NCI-H2227 (cell line): ENCODE measurements around the gene GADD45A.
A peak's percentile ranks its signal among the peaks of the same experiment; 100 is the strongest.

Experiments
- DNase-seq: peaks from one replicate; lab custom pipeline; 2025; ENCODE audit not compliant: unreplicated experiment; lab: John Stamatoyannopoulos, UW

GADD45A gene

GRCh38 chr1:67688526-67689219 lies 3.7 kb downstream of the GADD45A start:
- no peak for DNase-seq

GRCh38 chr1:67689267-67690017 lies 4.4 kb downstream of the GADD45A start:
- no peak for DNase-seq

GRCh38 chr1:67690018-67690363 lies 5.0 kb downstream of the GADD45A start:
- no peak for DNase-seq

DNA sequence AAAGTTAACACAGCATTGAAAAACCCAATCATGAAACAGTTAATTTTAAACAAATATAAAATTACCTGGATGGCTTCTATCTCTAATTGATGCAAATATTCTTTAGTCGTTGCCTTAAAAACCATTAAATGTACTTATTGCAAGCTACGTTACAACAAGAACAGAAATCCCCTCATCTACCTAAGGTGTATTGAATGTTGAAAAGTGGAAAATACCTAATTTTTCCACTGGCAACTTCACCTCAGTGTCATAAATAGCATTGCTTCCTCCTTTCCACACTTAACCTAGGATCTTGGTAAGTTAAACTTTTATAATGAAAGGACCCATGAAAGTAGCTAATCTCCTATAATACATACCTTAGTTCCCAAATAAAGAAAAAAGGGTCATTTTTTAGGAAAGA lies 5.4 kb downstream of the GADD45A start:
- DNase-seq: no peak

GRCh38 chr1:67691712-67692111 lies 6.7 kb downstream of the GADD45A start:
- no peak for DNase-seq

GRCh38 chr1:67695963-67696362 lies 11.0 kb downstream of the GADD45A start:
- DNase-seq: no peak

GRCh38 chr1:67696708-67697107 lies 11.7 kb downstream of the GADD45A start:
- DNase-seq: no peak

- no peak for DNase-seq
These were observed 15.2 kb downstream of the GADD45A start for GRCh38 chr1:67700220-67700619.

DNA sequence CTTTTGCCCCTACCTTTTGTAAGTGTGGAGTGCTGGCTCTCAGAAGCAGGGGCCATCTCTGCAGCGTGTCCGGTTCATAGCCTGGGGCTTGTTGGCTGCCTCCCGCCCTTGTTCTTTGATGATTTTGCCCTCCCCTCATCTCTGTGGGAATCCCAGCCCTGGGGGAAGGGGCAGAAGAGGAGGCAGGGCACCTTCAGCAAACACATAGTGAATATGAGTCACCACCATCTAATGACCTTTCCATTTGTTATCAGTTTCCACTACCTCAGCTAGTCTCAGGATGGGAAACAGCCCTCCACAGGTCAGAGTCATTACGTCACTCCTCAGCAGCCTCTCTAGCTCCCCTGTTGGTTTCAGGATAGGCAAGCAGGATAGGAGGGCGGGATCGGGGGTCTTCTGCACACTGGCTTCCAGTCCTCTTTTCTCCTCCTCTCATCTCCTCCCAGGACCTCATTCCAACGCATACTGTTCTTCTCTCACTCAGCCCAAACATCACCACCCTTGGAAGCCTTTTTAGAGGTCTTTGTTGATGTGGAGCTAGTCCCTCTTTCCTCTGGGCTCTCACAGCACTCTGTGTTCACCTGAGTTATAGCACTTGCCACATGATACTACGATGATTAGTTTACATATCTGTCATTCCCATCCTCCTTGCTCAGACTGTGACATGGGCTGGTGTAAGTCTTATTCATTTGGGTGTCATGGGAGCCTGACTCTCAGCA lies 15.8 kb downstream of the GADD45A start:
- peak; percentile 5 for DNase-seq

GRCh38 chr1:67701876-67702275 lies 16.9 kb downstream of the GADD45A start:
- DNase-seq: no peak

GRCh38 chr1:67704351-67704750 lies 19.4 kb downstream of the GADD45A start:
- DNase-seq: no peak

DNA sequence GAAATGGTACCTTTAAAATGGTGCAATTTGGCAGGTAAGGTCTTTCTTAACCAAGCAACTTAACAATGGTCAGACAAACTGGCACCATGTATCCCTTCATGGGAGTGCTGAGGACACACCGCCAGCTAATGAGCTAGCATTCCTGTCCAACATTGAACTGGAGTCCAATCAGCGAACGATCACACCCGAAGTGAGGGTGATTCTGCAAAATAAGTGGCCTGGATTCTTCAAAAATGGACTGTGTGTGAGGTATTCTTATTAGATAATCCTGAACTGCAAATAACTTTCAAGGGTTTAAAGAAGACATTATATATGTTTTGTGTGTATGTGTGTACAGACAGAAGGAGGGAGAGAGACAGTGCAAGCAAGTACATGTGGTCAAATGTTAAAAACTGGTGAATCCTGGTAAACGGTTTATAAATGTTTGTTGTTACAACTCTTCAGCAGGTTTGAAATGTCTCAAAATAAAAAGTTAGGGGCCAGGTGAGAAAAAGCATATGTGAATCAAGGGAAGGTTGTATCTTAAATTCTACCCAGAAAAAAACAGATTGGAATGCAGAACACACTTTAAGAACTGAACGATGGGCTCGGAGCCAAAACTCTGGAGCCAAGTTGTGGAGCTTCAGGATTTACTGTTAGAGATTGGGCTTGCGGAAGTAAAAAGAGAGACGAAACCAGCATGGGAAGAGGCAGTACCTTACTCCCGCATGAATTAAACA lies 20.9 kb downstream of the GADD45A start:
- DNase-seq: no peak

GRCh38 chr1:67708606-67709005 lies 23.6 kb downstream of the GADD45A start:
- no peak for DNase-seq

- no peak for DNase-seq
These were observed 25.4 kb downstream of the GADD45A start for GRCh38 chr1:67710417-67710816.

DNA sequence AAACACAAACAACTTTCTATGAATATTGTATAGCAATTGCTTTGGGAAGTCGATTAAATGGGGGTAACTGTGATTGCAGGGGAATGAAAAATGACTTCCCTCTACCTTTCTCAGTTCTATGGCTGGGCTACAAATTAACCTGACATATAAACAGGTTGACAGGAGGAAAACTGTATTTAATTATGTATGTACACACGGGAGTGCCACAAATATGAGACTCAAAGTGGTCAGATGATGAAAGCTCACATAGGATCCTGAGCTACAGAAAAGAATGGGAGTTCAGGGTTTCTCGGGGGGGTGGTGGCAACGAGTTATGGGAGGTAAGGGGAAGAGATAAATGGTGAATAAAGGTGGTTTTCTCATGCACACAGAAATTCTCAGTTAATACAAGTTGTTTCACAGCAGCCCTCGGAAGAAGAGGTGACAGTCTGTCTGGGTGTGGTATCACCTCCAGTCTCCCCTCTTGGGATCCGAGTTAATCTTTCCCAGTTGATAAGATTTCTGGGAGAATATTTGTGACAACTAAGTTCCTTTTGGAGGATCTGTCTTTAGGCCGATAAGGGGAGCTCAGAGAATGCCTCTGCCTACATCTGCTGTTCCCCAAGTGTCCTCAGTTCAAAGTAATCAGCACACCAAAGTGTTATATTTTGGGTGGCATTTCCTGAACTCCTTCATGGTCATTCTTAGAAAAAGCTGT lies 26.3 kb downstream of the GADD45A start:
- DNase-seq: no peak

GRCh38 chr1:67711855-67712212 lies 26.8 kb downstream of the GADD45A start:
- DNase-seq: no peak

- DNase-seq: peak; percentile 67
These were observed 28.3 kb downstream of the GADD45A start for GRCh38 chr1:67713057-67713846.

DNA sequence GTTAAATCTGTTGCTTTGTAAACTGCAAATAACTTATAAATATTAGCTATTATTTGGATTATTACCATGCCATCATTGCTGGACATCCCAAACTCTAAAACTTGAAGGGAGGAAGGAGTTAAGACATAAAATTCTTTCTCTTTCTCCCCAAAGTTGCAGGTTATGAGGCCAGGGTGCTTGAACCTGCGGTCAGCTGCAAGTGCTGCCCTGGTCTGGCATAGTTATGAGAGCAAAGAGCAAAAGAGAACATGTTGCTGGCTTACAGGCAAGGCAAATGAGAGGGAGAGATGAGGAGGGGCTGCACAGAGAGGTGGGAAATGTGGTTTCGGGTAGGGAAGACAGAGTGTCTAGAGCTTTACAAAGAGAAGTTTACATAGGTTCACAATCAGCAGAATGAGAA lies 30.8 kb downstream of the GADD45A start:
- no peak for DNase-seq

DNA sequence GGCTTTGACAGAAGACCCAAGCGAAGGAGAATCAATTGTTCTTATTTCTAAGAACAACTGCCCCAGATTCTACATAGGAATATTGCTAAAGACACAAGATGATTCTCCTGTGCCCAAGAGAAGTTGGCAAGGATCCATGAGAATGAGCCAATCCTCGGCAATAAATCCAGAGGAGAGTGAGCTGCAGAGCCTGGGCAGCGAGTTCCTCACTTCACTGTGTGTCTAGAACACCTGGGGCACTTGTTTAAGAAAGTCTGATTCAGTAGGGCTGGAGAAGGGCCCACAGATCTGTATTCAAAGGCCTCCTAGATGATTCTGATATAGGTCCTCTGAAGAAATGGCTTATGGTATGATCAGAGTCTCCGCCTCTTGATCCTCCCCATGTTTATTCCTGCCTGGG lies 31.8 kb downstream of the GADD45A start:
- DNase-seq: no peak

DNA sequence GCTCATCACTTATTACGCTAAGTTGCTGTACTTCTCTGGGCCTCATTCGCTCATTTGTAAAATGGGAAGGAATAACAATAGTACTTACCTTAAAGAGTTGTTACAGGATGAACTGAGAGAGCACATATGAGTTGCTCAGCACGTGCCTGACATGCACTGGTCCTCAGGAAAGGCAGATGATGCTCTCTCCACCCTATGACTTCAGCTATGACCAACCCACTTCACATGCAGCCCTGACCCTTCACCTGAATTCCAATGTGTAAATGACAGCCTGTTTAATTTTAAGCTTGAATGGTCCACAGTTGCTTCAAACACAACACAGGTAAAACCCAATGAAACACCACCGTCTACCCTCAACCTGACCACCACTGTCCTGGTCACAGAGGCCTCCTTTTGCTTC lies 32.9 kb downstream of the GADD45A start:
- DNase-seq: no peak
